ENCODE results near the gene PEAK1. TPM values are rescaled to one million over a fixed set of nuclear protein-coding genes. Genes with fewer than 3 reads are reported as not detected.

PEAK1 gene
- total and polyA plus RNA-seq, 2 donors (not counting 1 experiment from before 2014, with no cell fraction given), result 61.0 to 91.8 TPM

GRCh38 chr15:77226652-77227051 lies 193.3 kb downstream of the PEAK1 start:
- Histone ChIP-seq H3K36me3 (ENCODE audit: control insufficient read depth, insufficient read depth, low read length) (no peaks in the 10 kb centered on the region), H3K4me3 (replicated peaks in 1 of 4; ENCODE audit: control extremely low read depth in 1 of 4, insufficient read depth in 1 of 4, low read depth in 3 of 4, low read length in 4 of 4) (no peak overlapping the region), H3K27me3 (ENCODE audit: control insufficient read depth, insufficient read depth, low read length) (no peaks in the 10 kb centered on the region), H4K20me1 (ENCODE audit: control insufficient read depth, extremely low read depth, insufficient read depth, low read length) (no peaks in the 10 kb centered on the region), H3K4me2 (ENCODE audit: extremely low read depth, insufficient read depth, low read length) (no peak overlapping the region), H3K4me1 (ENCODE audit: control insufficient read depth, extremely low read depth, insufficient read depth, low read length) (peaks cover 3% of the 10 kb centered on the region), H3K9me3 (ENCODE audit: control insufficient read depth, insufficient read depth, low read depth, low read length) (no peaks in the 10 kb centered on the region), H3K27ac (ENCODE audit: insufficient read depth, low read length) (no peak overlapping the region), H3K9ac (ENCODE audit: insufficient read depth, low read length) (no peak overlapping the region), H2AFZ (ENCODE audit: low read length) (no peak overlapping the region), H3K79me2 (ENCODE audit: control insufficient read depth, insufficient read depth, low read length) (no peaks in the 10 kb centered on the region)
- no peak for TF ChIP-seq EZH2 (IDR thresholded peaks at IDR 0.05; ENCODE audit: low read length, missing control alignments)
- TF ChIP-seq CTCF (conservative IDR thresholded peaks at IDR 0.05 in 1 of 2, IDR thresholded peaks at IDR 0.05 in 1 of 2; ENCODE audit: low read depth in 1 of 2, low read length in 2 of 2), result no peak
- DNase-seq (ENCODE audit: low read depth in 2 of 2), result no peak

- H3K4me1 ChIP-seq (ENCODE audit: control insufficient read depth, extremely low read depth, insufficient read depth, low read length), result peaks cover 3% of the 10 kb centered on the region
- no peaks in the 10 kb centered on the region for H3K79me2 ChIP-seq (ENCODE audit: control insufficient read depth, insufficient read depth, low read length)
- no peaks in the 10 kb centered on the region for H4K20me1 ChIP-seq (ENCODE audit: control insufficient read depth, extremely low read depth, insufficient read depth, low read length)
- H3K4me2 ChIP-seq (ENCODE audit: extremely low read depth, insufficient read depth, low read length), result no peak overlapping the region
- H3K9me3 ChIP-seq (ENCODE audit: control insufficient read depth, insufficient read depth, low read depth, low read length), result no peaks in the 10 kb centered on the region
- H2AFZ ChIP-seq (ENCODE audit: low read length), result no peak overlapping the region
- DNase-seq (ENCODE audit: low read depth in 2 of 2), result peak in 1 of 2 donors; percentile 72
- H3K4me3 ChIP-seq (replicated peaks in 1 of 4; ENCODE audit: control extremely low read depth in 1 of 4, insufficient read depth in 1 of 4, low read depth in 3 of 4, low read length in 4 of 4), result no peak overlapping the region
- no peaks in the 10 kb centered on the region for H3K27me3 ChIP-seq (ENCODE audit: control insufficient read depth, insufficient read depth, low read length)
- H3K27ac ChIP-seq (ENCODE audit: insufficient read depth, low read length), result no peak overlapping the region
- H3K9ac ChIP-seq (ENCODE audit: insufficient read depth, low read length), result no peak overlapping the region
- H3K36me3 ChIP-seq (ENCODE audit: control insufficient read depth, insufficient read depth, low read length), result no peaks in the 10 kb centered on the region
- TF ChIP-seq EZH2 (IDR thresholded peaks at IDR 0.05; ENCODE audit: low read length, missing control alignments) (no peak), CTCF (conservative IDR thresholded peaks at IDR 0.05 in 1 of 2, IDR thresholded peaks at IDR 0.05 in 1 of 2; ENCODE audit: low read depth in 1 of 2, low read length in 2 of 2) (no peak)
These were observed 194.3 kb downstream of the PEAK1 start for GRCh38 chr15:77225646-77226045.

- Histone ChIP-seq H3K27ac (ENCODE audit: insufficient read depth, low read length) (no peak overlapping the region), H3K4me2 (ENCODE audit: extremely low read depth, insufficient read depth, low read length) (no peak overlapping the region), H3K79me2 (ENCODE audit: control insufficient read depth, insufficient read depth, low read length) (no peaks in the 10 kb centered on the region), H2AFZ (ENCODE audit: low read length) (no peak overlapping the region), H3K4me1 (ENCODE audit: control insufficient read depth, extremely low read depth, insufficient read depth, low read length) (peaks cover 3% of the 10 kb centered on the region), H3K36me3 (ENCODE audit: control insufficient read depth, insufficient read depth, low read length) (no peaks in the 10 kb centered on the region), H3K27me3 (ENCODE audit: control insufficient read depth, insufficient read depth, low read length) (no peaks in the 10 kb centered on the region), H3K9ac (ENCODE audit: insufficient read depth, low read length) (no peak overlapping the region), H3K4me3 (replicated peaks in 1 of 4; ENCODE audit: control extremely low read depth in 1 of 4, insufficient read depth in 1 of 4, low read depth in 3 of 4, low read length in 4 of 4) (no peak overlapping the region), H3K9me3 (ENCODE audit: control insufficient read depth, insufficient read depth, low read depth, low read length) (no peaks in the 10 kb centered on the region), H4K20me1 (ENCODE audit: control insufficient read depth, extremely low read depth, insufficient read depth, low read length) (no peaks in the 10 kb centered on the region)
- TF ChIP-seq EZH2 (IDR thresholded peaks at IDR 0.05; ENCODE audit: low read length, missing control alignments) (no peak), CTCF (conservative IDR thresholded peaks at IDR 0.05 in 1 of 2, IDR thresholded peaks at IDR 0.05 in 1 of 2; ENCODE audit: low read depth in 1 of 2, low read length in 2 of 2) (no peak)
- DNase-seq (ENCODE audit: low read depth in 2 of 2), result peak in 1 of 2 donors; percentile 37
These were observed 194.8 kb downstream of the PEAK1 start for GRCh38 chr15:77225088-77225487.

Data from fibroblast of lung (primary cell).